NCI-H128 (cell line): ENCODE data around the gene AFF3.
"Not testable (repeated sequence)": the region's sequence is repeated elsewhere in the genome, so short reads cannot be mapped to it uniquely, and the experiment has no call there.

ENCODE experiments used
- DNase-seq: peaks from one replicate; lab custom pipeline; 2025; ENCODE audit not compliant: unreplicated experiment; lab: John Stamatoyannopoulos, UW

AFF3 gene

DNA sequence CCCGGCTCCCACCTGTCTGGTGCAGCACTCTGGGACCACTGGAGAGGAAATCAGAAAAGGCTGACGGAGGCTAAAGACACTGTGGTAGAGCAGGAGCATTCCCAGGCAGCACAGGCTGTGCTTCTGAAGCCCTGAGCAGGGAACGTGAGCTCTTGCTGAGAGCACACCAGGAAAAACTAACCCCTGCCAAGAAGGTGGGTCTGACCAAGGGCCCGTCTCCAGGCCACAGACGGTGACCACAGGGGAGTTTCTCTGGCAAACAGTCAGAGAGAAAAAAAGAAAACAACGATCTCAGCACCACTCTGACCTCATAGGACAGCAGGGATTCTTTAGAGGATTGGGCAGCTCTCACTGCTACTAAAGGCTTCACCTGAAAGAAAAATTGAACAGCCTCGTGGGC lies 201.4 kb downstream of the AFF3 start:
- DNase-seq = no peak

DNA sequence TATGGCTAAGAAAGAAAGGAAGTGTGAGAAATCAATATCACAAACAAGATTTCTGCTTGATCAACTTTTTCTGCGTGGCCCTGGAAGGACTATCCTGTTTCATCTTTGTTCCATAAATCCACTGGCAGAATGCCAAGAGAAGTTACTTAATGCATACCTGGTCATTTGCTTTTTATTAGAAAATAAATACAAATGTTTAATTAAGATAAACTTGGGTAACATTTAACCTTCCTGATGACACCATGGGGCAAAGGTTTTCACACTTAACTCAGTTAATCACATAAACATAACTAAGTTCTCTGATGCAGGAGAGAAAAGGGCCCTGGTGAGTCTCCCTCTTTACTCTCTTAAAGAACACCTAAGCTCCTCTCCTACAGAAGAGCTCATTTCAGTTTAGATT lies 203.3 kb downstream of the AFF3 start:
- no peak for DNase-seq

DNA sequence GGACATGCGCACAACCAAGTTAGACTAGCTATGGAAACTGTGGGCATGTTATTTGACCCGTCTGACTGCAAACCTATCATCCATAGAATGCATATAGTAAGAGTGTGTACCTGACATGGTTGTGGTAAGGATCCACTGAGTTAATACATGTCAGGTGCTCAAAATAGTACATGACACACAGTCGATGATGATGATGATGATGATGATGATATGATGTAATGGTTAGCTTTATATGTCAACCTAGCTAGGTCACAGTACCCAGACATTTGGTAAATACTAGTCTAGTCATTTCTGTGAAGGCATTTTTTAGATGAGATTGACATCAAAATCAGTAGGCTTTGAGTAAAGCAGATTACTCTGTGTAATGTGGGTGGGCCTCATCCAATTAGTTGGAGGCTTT lies 204.1 kb downstream of the AFF3 start:
- no peak for DNase-seq

- no peak for DNase-seq
These were observed 206.3 kb downstream of the AFF3 start for GRCh38 chr2:99936065-99936464.

DNA sequence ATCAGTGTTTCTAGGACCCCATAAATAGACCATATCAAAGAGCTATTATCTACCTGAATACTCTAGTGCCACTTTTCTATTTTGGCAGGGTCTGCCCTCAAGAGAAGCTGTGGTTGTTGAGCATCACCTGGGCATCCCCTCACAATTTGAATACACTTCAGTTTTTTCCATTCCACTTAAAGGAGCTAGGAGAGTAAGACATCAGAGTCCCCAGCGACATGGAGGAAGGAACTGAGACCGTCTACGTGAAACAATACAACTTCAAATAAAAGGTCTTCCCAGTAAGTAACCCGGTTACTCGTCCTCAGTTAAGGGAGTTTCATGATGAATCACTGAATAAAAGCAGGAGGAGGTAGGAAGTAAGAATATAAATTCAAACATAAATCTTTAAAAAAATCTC lies 206.7 kb downstream of the AFF3 start:
- no peak for DNase-seq

GRCh38 chr2:99933894-99934650 lies 208.3 kb downstream of the AFF3 start:
- DNase-seq = no peak

GRCh38 chr2:99933491-99933890 lies 208.9 kb downstream of the AFF3 start:
- not testable (repeated sequence) for DNase-seq

DNA sequence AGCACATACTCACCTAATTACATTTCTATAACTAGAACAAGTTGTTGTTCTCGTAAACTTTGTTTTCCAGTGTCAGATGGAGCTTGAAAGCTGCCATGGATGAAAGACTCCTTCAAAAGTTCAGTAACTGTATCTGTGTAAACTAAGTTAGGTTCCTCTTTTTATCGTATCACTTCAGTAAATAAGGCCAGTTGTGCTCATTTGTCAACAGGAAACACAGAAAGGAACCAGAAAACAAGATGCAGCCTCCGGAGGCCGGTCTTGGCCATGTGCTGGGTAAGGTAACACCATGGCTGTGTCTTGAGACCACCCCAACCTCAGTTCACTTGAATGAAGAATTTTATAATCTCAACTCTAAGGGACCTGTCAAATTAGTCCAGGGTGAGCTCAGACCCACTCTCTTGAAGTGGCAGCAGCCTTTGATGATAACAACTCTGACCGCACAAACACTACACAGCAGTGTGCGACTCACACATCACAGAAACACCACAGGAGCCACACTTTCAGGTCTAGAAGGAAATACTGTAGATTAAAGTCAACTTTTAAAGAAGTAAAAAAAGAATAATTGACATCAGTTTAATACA lies 213.8 kb downstream of the AFF3 start:
- no peak for DNase-seq

DNA sequence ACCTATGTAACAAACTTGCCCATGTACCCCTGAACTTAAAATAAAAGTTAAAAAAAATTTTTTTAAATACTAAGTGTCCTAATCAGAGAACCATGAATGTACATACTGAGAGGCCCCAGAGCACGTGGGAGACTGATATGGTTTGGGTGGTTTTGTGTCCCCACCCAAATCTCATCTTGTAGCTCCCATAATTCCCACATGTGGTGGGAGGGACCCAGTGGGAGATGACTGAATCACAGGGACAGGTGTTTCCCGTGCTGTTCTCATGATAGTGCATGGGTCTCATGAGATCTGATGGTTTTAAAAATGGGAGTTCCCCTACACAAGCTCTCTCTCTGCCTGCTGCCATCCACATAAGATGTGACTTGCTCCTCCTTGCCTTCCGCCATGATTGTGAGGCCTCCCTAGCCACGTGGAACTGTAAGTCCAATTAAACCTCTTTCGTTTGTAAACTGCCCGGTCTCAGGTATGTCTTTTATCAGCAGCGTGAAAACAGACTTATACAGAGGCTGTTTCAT lies 214.6 kb downstream of the AFF3 start:
- not testable (repeated sequence) for DNase-seq

- DNase-seq = no peak
These were observed 215.4 kb downstream of the AFF3 start for GRCh38 chr2:99926986-99927385.

DNA sequence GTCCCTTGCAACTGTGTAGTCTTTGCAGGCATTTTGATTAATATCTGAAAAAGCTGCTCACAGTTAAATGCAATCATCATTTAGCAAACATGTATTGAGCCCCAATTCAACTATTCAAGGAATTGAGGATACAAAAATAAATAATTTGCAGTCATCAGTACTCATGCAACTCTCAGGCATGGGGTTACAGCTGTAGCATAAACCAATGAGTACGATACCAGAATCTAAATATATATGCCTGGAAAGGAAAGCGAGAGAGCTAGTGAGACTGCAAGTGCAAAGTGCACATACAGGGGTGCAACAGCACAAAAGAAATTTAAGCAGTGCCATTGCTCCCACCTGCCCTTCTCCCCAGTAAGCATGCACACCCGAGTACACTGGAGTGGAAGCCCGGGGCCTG lies 216.4 kb downstream of the AFF3 start:
- no peak for DNase-seq

DNA sequence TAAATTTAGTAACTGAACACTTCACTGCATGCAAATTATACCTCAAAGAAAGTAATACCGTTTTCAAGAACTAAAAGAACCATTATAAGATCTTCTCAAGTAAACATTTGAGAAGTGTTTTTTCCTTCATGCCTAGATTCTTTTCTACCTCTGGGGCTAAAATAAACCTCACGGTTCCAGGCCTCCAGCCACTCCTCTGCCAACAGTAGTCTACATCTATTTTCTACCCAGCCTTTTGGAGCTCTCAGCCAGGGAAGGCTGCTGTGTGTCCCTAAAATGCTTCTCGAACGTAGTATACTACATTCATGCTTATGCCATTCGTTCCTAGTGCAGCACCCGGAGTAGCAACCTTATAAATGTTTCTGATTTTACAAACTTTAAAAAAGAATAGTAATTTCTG lies 219.7 kb downstream of the AFF3 start:
- no peak for DNase-seq

- no peak for DNase-seq
These were observed 220.5 kb downstream of the AFF3 start for GRCh38 chr2:99921903-99922302.

- DNase-seq = no peak
These were observed 224.0 kb downstream of the AFF3 start for GRCh38 chr2:99918389-99918788.

DNA sequence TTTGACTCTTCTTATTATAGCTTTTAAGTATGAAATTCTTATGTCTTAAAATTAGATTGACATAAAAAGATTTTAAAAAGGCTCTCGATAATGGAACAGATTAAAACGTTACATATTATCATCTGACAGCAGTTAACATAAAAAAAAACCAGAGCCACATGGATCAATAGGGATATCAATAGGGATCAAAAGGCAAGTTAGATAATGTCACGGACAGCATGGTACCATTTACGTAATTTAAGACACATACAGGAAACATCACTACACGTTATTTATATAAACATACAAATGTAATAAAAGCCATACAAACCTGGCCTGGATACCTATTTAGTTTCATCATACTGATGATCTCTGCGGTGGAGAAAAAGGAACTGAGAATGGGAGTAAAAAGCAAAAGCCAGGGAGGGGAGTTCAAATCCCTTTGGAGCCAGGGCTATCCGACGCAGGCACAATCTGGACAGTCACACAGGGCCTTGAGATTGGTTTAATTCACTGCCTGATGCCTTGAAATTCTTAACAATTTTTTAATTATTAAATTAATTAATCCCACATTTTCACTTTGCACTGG lies 227.2 kb downstream of the AFF3 start:
- no peak for DNase-seq

- no peak for DNase-seq
These were observed 230.7 kb downstream of the AFF3 start for GRCh38 chr2:99911736-99912135.

DNA sequence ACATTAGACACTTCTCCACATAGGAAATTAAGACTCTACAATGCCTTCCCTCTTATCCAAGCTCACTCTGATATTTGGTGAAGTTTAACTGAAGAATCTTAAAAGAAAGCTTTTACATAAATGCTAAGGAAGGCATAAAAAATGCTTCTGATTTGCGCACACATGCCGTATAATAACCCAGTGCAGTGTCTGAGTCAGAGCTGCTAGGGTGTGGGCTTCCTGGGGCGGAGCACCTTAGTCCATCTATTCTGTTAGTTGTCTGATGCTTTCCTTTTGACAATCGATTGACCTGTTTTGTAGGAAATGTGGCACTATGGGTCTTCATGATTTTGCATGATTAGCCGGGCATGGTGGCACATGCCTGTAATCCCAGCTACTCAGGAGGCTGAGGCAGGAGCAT lies 231.5 kb downstream of the AFF3 start:
- DNase-seq = no peak

- DNase-seq = no peak
These were observed 236.8 kb downstream of the AFF3 start for GRCh38 chr2:99905636-99906035.

GRCh38 chr2:99905025-99905424 lies 237.4 kb downstream of the AFF3 start:
- no peak for DNase-seq

- DNase-seq = no peak
These were observed 238.4 kb downstream of the AFF3 start for GRCh38 chr2:99903981-99904380.

DNA sequence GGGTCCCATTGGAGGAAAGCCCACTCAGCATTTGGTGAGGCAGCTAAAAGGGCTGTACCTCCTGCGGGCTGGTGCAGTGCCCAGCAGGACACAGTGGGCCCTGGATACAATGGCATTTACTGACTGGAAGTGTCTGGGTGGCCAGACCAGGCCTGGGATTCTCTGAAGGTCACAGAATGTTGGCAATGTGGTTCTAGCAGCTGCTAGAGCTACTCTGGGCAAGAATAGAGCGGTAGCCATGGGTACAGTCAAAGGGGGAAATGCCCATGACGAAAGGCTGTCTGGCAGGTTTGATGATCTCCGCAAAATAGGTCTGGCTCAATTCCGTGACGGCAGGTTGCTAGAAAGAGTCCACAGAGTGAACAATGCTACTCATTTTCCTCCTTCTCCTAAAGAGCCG lies 241.8 kb downstream of the AFF3 start:
- no peak for DNase-seq

- DNase-seq = no peak
These were observed 242.5 kb downstream of the AFF3 start for GRCh38 chr2:99899882-99900281.
